K562 (cell line): Measurements from ENCODE around the gene HPS1. TPM values are rescaled to one million over a fixed set of nuclear protein-coding genes. Genes with fewer than 3 reads are reported as not detected.

Source experiments
- CBFA2T2 ChIP-seq: fragments of 450-650 bp; conservative IDR thresholded peaks from 2 replicates; pipeline ENCODE4 v1.6.1; 2017; ENCODE audit warnings: mild to moderate bottlenecking
- CSDE1 ChIP-seq, 2 experiments: fragments of 450-650 bp; IDR thresholded peaks; 2 replicates each; pipeline ENCODE4 v1.6.1; 2016; ENCODE audit warnings: mild to moderate bottlenecking in 1 of 2
- FOXM1 ChIP-seq, 2 experiments: fragments of 450-650 bp in 1 of 2; sonication (generic) in 1 of 2; formaldehyde crosslinking in 1 of 2; IDR thresholded peaks; 2 replicates each; pipeline versions ENCODE4 v1.6.1 to v1.9.0; 2017 to 2022; ENCODE audit warnings: low read depth in 2 of 2, mild to moderate bottlenecking in 2 of 2, missing genetic modification reagents in 1 of 2, moderate library complexity in 1 of 2
- IFI16 ChIP-seq: fragments of 250-450 bp; sonication (Bioruptor Pico); IDR thresholded peaks from 2 replicates; pipeline ENCODE4 v2.1.2; 2022; ENCODE audit warnings: mild to moderate bottlenecking, inconsistent platforms
- JUN ChIP-seq, 2 experiments: sonication (generic) in 1 of 2; formaldehyde crosslinking in 1 of 2; IDR thresholded peaks; 2 replicates each; pipeline versions ENCODE4 v1.6.1 to v1.8.0; 2012 to 2022; ENCODE audit warnings: borderline replicate concordance in 2 of 2, mild to moderate bottlenecking in 2 of 2, improper control_type of control experiment in 1 of 2, low read depth in 1 of 2, low read length in 1 of 2, missing genetic modification reagents in 1 of 2
- KDM4B ChIP-seq, 2 experiments: fragments of 450-650 bp in 1 of 2; sonication (generic) in 1 of 2; IDR thresholded peaks; 2 replicates each; pipeline ENCODE4 v1.6.1; 2016 to 2017; ENCODE audit warnings: borderline replicate concordance in 2 of 2, antibody characterized with exemption in 1 of 2, low read depth in 1 of 2, mild to moderate bottlenecking in 1 of 2
- MCM3 ChIP-seq: fragments of 450-650 bp; IDR thresholded peaks from 2 replicates; pipeline ENCODE4 v1.6.1; 2016
- NR2C2 ChIP-seq, 2 experiments: fragments of 200-800 bp in 1 of 2; sonication (Bioruptor generic) in 1 of 2; sonication (generic) in 1 of 2; formaldehyde crosslinking in 1 of 2; IDR thresholded peaks; 2 replicates each; pipeline versions ENCODE4 v1.6.1 to v1.8.0; 2016 to 2022; ENCODE audit warnings: mild to moderate bottlenecking in 1 of 2, missing compliant biosample characterization in 1 of 2, missing genetic modification characterization in 1 of 2, missing genetic modification reagents in 1 of 2
- NUFIP1 ChIP-seq: fragments of 450-650 bp; IDR thresholded peaks from 2 replicates; pipeline ENCODE4 v1.6.1; 2018; ENCODE audit not compliant: partially characterized antibody
- SIN3B ChIP-seq: fragments of 450-650 bp; IDR thresholded peaks from 2 replicates; pipeline ENCODE4 v1.6.1; 2017; ENCODE audit warnings: low read depth, mild to moderate bottlenecking, moderate library complexity
- SMAD3 ChIP-seq: fragments of 450-650 bp; formaldehyde crosslinking; conservative IDR thresholded peaks from 2 replicates; pipeline ENCODE4 v1.4.0; 2020; ENCODE audit warnings: mild to moderate bottlenecking
- TEAD1 ChIP-seq, 2 experiments: fragments of 450-650 bp in 1 of 2; sonication (generic) in 1 of 2; formaldehyde crosslinking; IDR thresholded peaks; 2 replicates each; pipeline versions ENCODE4 v1.4.0 to v1.8.0; 2020 to 2022; ENCODE audit warnings: mild to moderate bottlenecking in 2 of 2, missing genetic modification reagents in 1 of 2
- WHSC1 ChIP-seq: IDR thresholded peaks from one replicate; pipeline ENCODE4 v1.6.1; 2012; ENCODE audit warnings: low read length, control low read depth, inconsistent platforms
- ZNF24 ChIP-seq: fragments of 450-650 bp; IDR thresholded peaks from 2 replicates; pipeline ENCODE4 v1.6.1; 2016
- ZNF431 ChIP-seq: sonication (generic); formaldehyde crosslinking; IDR thresholded peaks from 2 replicates; pipeline ENCODE4 v1.8.0; 2022; ENCODE audit warnings: mild to moderate bottlenecking, missing genetic modification reagents
- polyA plus RNA-seq, 8 experiments: library from polyadenylated mRNA; depleted of rRNA in 4 of 8; stranded (reverse) in 5 of 8; unstranded in 3 of 8; fragments of >200 nt; fragmentation: Nextera tagmentation in 2 of 8; fragmentation: Illumina TruSeq in 1 of 8; extraction: Ambion mirVana in 2 of 8; extraction: Trizol in 1 of 8; gene quantifications; 2 replicates each; pipeline versions ENCODE4 v1.2.1 to v1.2.3, GENCODE V29; 2011 to 2014; ENCODE audit warnings: inconsistent platforms in 1 of 8, missing spikeins in 1 of 8
- total RNA-seq, 7 experiments: library from RNA; depleted of rRNA in 6 of 7; stranded (reverse); fragments of >200 nt in 6 of 7; fragmentation: Illumina TruSeq in 2 of 7; extraction: Trizol in 2 of 7; gene quantifications; 2 replicates each; pipeline versions ENCODE4 v1.2.1 to v1.2.3, GENCODE V29; 2011 to 2021; ENCODE audit warnings: low replicate concordance in 1 of 7
- TF ChIP-seq, protein P1 (sequence below), 2 experiments: fragments of 450-650 bp; conservative IDR thresholded peaks; 2 replicates each; pipeline ENCODE4 v1.6.1; 2017; ENCODE audit warnings: mild to moderate bottlenecking in 2 of 2, moderate library complexity in 2 of 2
- TF ChIP-seq, protein P2 (sequence below): fragments of 200-800 bp; sonication (Bioruptor generic); IDR thresholded peaks from 2 replicates; pipeline ENCODE4 v1.6.1; 2017; ENCODE audit warnings: missing genetic modification characterization, missing compliant biosample characterization
- TF ChIP-seq, protein P3 (sequence below), 2 experiments: fragments of 450-650 bp in 1 of 2; sonication (generic) in 1 of 2; formaldehyde crosslinking in 1 of 2; IDR thresholded peaks in 1 of 2; conservative IDR thresholded peaks in 1 of 2; 2 replicates each; pipeline versions ENCODE4 v1.6.1 to v1.8.1; 2016 to 2023; ENCODE audit warnings: mild to moderate bottlenecking in 2 of 2, moderate library complexity in 2 of 2, inconsistent platforms in 1 of 2, missing genetic modification reagents in 1 of 2
- TF ChIP-seq, protein P4 (sequence below): fragments of 450-650 bp; IDR thresholded peaks from 2 replicates; pipeline ENCODE4 v1.6.1; 2016
- TF ChIP-seq, protein P5 (sequence below): fragments of 150-350 bp; conservative IDR thresholded peaks from 2 replicates; pipeline ENCODE4 v1.6.1; 2014; ENCODE audit warnings: low read length

The HPS1 gene
- total and polyA plus RNA-seq, 9 of the 15 experiments (the other 6 are each of a cell fraction or from before 2014, with no cell fraction given) = 18.1 to 43.6 (median 26.3) TPM

DNA sequence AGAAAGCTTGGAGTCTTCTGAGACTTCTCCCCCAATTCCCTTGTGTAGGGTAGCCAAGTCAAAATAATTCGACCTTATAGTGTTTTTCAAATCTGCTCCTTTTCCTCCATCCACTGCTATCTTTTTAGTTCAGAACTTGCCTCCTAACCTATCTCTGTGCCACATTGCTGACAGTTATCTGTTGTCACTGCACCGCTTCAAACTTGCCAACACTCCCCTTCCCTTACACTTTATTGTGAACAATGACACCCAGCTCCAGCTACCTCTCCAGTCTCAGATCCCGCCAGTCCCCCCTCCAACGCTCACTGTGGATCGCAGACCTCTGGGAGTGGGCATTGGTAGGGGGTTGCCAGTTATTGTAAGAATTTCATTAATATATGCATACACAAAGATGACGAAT is 16.3 kb upstream of the HPS1 start (continued):
- TF ChIP-seq TEAD1 (CRISPR knock-in tag; IDR thresholded peaks at IDR 0.05) (no peak), MCM3 (no peak), CBFA2T2 (peak; percentile 92), FOXM1 (IDR thresholded peaks at IDR 0.05; ENCODE audit: low read depth) (peak; percentile 69; the same call in 1 of the 2 replicates), FOXM1 (CRISPR knock-in tag; IDR thresholded peaks at IDR 0.05; ENCODE audit: low read depth) (no peak), ZNF431 (CRISPR knock-in tag) (no peak), ZNF24 (no peak), SIN3B (no peak), NUFIP1 (no peak), CSDE1 (IDR thresholded peaks at IDR 0.05) (no peak), NR2C2 (CRISPR knock-in tag; IDR thresholded peaks at IDR 0.05) (no peak), NR2C2 (tag; IDR thresholded peaks at IDR 0.05) (no peak), IFI16 (CRISPR knock-in tag) (no peak), KDM4B (IDR thresholded peaks at IDR 0.05; ENCODE audit: borderline replicate concordance in 2 of 2, low read depth in 1 of 2) (no peak), JUN (IDR thresholded peaks at IDR 0.05; ENCODE audit: borderline replicate concordance, low read depth, low read length) (no peak), JUN (CRISPR knock-in tag; IDR thresholded peaks at IDR 0.05; ENCODE audit: borderline replicate concordance) (no peak), WHSC1 (no peak), SMAD3 (CRISPR knock-in tag) (0 out of 2 replicates have a peak, but pooled peaks have one; percentile 27)
- TF ChIP-seq, protein P1, sequence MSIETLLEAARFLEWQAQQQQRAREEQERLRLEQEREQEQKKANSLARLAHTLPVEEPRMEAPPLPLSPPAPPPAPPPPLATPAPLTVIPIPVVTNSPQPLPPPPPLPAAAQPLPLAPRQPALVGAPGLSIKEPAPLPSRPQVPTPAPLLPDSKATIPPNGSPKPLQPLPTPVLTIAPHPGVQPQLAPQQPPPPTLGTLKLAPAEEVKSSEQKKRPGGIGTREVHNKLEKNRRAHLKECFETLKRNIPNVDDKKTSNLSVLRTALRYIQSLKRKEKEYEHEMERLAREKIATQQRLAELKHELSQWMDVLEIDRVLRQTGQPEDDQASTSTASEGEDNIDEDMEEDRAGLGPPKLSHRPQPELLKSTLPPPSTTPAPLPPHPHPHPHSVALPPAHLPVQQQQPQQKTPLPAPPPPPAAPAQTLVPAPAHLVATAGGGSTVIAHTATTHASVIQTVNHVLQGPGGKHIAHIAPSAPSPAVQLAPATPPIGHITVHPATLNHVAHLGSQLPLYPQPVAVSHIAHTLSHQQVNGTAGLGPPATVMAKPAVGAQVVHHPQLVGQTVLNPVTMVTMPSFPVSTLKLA (conservative IDR thresholded peaks at IDR 0.05) = no peak
- TF ChIP-seq, protein P2, sequence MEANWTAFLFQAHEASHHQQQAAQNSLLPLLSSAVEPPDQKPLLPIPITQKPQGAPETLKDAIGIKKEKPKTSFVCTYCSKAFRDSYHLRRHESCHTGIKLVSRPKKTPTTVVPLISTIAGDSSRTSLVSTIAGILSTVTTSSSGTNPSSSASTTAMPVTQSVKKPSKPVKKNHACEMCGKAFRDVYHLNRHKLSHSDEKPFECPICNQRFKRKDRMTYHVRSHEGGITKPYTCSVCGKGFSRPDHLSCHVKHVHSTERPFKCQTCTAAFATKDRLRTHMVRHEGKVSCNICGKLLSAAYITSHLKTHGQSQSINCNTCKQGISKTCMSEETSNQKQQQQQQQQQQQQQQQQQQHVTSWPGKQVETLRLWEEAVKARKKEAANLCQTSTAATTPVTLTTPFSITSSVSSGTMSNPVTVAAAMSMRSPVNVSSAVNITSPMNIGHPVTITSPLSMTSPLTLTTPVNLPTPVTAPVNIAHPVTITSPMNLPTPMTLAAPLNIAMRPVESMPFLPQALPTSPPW (CRISPR knock-in tag) = peak; percentile 27; the same call in 1 of the 2 replicates
- TF ChIP-seq, protein P3, sequence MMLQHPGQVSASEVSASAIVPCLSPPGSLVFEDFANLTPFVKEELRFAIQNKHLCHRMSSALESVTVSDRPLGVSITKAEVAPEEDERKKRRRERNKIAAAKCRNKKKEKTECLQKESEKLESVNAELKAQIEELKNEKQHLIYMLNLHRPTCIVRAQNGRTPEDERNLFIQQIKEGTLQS (IDR thresholded peaks at IDR 0.05) = no peak
- TF ChIP-seq, protein P3 (CRISPR knock-in tag; conservative IDR thresholded peaks at IDR 0.05) = no peak
- TF ChIP-seq, protein P4, sequence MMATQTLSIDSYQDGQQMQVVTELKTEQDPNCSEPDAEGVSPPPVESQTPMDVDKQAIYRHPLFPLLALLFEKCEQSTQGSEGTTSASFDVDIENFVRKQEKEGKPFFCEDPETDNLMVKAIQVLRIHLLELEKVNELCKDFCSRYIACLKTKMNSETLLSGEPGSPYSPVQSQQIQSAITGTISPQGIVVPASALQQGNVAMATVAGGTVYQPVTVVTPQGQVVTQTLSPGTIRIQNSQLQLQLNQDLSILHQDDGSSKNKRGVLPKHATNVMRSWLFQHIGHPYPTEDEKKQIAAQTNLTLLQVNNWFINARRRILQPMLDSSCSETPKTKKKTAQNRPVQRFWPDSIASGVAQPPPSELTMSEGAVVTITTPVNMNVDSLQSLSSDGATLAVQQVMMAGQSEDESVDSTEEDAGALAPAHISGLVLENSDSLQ = peak; percentile 60
- TF ChIP-seq, protein P5, sequence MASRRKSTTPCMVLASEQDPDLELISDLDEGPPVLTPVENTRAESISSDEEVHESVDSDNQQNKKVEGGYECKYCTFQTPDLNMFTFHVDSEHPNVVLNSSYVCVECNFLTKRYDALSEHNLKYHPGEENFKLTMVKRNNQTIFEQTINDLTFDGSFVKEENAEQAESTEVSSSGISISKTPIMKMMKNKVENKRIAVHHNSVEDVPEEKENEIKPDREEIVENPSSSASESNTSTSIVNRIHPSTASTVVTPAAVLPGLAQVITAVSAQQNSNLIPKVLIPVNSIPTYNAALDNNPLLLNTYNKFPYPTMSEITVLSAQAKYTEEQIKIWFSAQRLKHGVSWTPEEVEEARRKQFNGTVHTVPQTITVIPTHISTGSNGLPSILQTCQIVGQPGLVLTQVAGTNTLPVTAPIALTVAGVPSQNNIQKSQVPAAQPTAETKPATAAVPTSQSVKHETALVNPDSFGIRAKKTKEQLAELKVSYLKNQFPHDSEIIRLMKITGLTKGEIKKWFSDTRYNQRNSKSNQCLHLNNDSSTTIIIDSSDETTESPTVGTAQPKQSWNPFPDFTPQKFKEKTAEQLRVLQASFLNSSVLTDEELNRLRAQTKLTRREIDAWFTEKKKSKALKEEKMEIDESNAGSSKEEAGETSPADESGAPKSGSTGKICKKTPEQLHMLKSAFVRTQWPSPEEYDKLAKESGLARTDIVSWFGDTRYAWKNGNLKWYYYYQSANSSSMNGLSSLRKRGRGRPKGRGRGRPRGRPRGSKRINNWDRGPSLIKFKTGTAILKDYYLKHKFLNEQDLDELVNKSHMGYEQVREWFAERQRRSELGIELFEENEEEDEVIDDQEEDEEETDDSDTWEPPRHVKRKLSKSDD = no peak
